Smooth muscle cell (in vitro differentiated cells): ENCODE results near the gene ZFR. TPM values are rescaled to one million over a fixed set of nuclear protein-coding genes. Genes with fewer than 3 reads are reported as not detected.

Source experiments
- DNase-seq: peaks from one replicate; lab custom pipeline; 2025; ENCODE audit not compliant: unreplicated experiment; lab: John Stamatoyannopoulos, UW
- H2AFZ ChIP-seq: fragments of 200-600 bp; sonication (generic); 2 replicates; pipeline ENCODE4 v1.6.0; 2016; ENCODE audit warnings: antibody characterized with exemption, low read depth, mild to moderate bottlenecking
- H3F3A ChIP-seq: fragments of 200-600 bp; sonication (generic); 2 replicates; pipeline ENCODE4 v1.6.0; 2017; ENCODE audit warnings: antibody characterized with exemption, low read depth
- H3K27ac ChIP-seq: fragments of 200-600 bp; sonication (generic); 2 replicates; pipeline ENCODE4 v1.5.1; 2016; ENCODE audit warnings: low read depth, mild to moderate bottlenecking
- H3K27me3 ChIP-seq: fragments of 200-600 bp; sonication (generic); 2 replicates; pipeline ENCODE4 v1.6.1; 2016; ENCODE audit warnings: low read depth, mild to moderate bottlenecking
- H3K36me3 ChIP-seq: fragments of 200-600 bp; sonication (generic); 2 replicates; pipeline ENCODE4 v1.5.1; 2016; ENCODE audit warnings: low read depth
- H3K4me1 ChIP-seq: fragments of 200-600 bp; sonication (generic); 2 replicates; pipeline ENCODE4 v1.5.1; 2016; ENCODE audit warnings: low read depth
- H3K4me2 ChIP-seq: fragments of 200-600 bp; sonication (generic); 2 replicates; pipeline ENCODE4 v1.6.0; 2016; ENCODE audit warnings: mild to moderate bottlenecking
- H3K4me3 ChIP-seq: fragments of 200-600 bp; sonication (generic); 2 replicates; pipeline ENCODE4 v1.5.1; 2016; ENCODE audit warnings: mild to moderate bottlenecking
- H3K79me2 ChIP-seq: fragments of 200-600 bp; sonication (generic); 2 replicates; pipeline ENCODE4 v1.6.0; 2016; ENCODE audit warnings: low read depth, mild to moderate bottlenecking
- H3K9ac ChIP-seq: fragments of 200-600 bp; sonication (generic); 2 replicates; pipeline ENCODE4 v1.6.0; 2016; ENCODE audit warnings: low read depth
- H3K9me3 ChIP-seq: fragments of 200-600 bp; sonication (generic); replicated peaks from 2 replicates; pipeline ENCODE4 v1.5.1; 2016; ENCODE audit warnings: low read depth
- H4K20me1 ChIP-seq: fragments of 200-600 bp; sonication (generic); 2 replicates; pipeline ENCODE4 v1.6.0; 2016; ENCODE audit warnings: low read depth
- CTCF ChIP-seq: fragments of 200-600 bp; sonication (generic); IDR thresholded peaks from 2 replicates; pipeline ENCODE4 v1.5.1; 2017; ENCODE audit warnings: borderline replicate concordance, mild to moderate bottlenecking, antibody characterized with exemption; ENCODE audit not compliant: insufficient read depth, poor library complexity, severe bottlenecking
- WGBS: methylation state at CpG from one replicate; pipeline ENCODE4 v1.1.7; 2016; ENCODE audit warnings: low lambda C conversion rate; 5-methylcytosine and 5-hydroxymethylcytosine counted together
- polyA plus RNA-seq: library from polyadenylated mRNA; unstranded; fragments of >200 nt; fragmentation: Nextera tagmentation; extraction: Ambion mirVana; gene quantifications from 2 replicates; pipeline ENCODE4 v1.2.1, GENCODE V29; 2016
- total RNA-seq: library from RNA; depleted of rRNA; stranded (reverse); fragments of >200 nt; gene quantifications from 2 replicates; pipeline ENCODE4 v1.2.3, GENCODE V29; 2014

The ZFR gene
- total and polyA plus RNA-seq, 2 experiments from 2014 or later = 54.9 to 80.2 TPM

- Histone ChIP-seq H3K79me2 (no peaks in the 10 kb centered on the region), H3F3A (no peaks in the 10 kb centered on the region), H3K36me3 (no peaks in the 10 kb centered on the region), H4K20me1 (no peaks in the 10 kb centered on the region), H3K9ac (no peak overlapping the region), H3K4me2 (no peak overlapping the region), H3K27ac (no peak overlapping the region), H3K4me3 (no peak overlapping the region), H2AFZ (no peak overlapping the region), H3K27me3 (no peaks in the 10 kb centered on the region), H3K9me3 (peaks cover 17% of the 10 kb centered on the region), H3K4me1 (no peaks in the 10 kb centered on the region)
- 59% methylated on average over 2 of the region's 2 CpGs for WGBS
- no peak for TF ChIP-seq CTCF
- DNase-seq = no peak
Measured at GRCh38 chr5:32339198-32339597, 105.3 kb downstream of the ZFR start.

- Histone ChIP-seq H3K4me1 (no peaks in the 10 kb centered on the region), H3K9ac (no peak overlapping the region), H2AFZ (no peak overlapping the region), H3K27ac (no peak overlapping the region), H3K27me3 (no peaks in the 10 kb centered on the region), H3K4me2 (no peak overlapping the region), H3F3A (no peaks in the 10 kb centered on the region), H3K4me3 (no peak overlapping the region), H3K79me2 (no peaks in the 10 kb centered on the region), H4K20me1 (no peaks in the 10 kb centered on the region), H3K36me3 (no peaks in the 10 kb centered on the region), H3K9me3 (no peaks in the 10 kb centered on the region)
- TF ChIP-seq CTCF = no peak
- 94% methylated on average over 10 of the region's 10 CpGs for WGBS
- DNase-seq = no peak
Measured at GRCh38 chr5:32332966-32333365, 111.6 kb downstream of the ZFR start.

GRCh38 chr5:32332361-32332760 lies 112.2 kb downstream of the ZFR start:
- no peak overlapping the region for H3K4me2 ChIP-seq
- no peak for DNase-seq
- WGBS = 100% methylated on average over 1 of the region's 1 CpG

More at GRCh38 chr5:32332361-32332760, 112.2 kb downstream of the ZFR start:
- H3F3A ChIP-seq = no peaks in the 10 kb centered on the region
- H2AFZ ChIP-seq = no peak overlapping the region
- H3K4me3 ChIP-seq = no peak overlapping the region
- H3K27ac ChIP-seq = no peak overlapping the region
- H3K79me2 ChIP-seq = no peaks in the 10 kb centered on the region
- H3K36me3 ChIP-seq = no peaks in the 10 kb centered on the region
- H3K9ac ChIP-seq = no peak overlapping the region
- no peaks in the 10 kb centered on the region for H3K9me3 ChIP-seq
- no peaks in the 10 kb centered on the region for H4K20me1 ChIP-seq
- H3K4me1 ChIP-seq = no peaks in the 10 kb centered on the region
- no peak for TF ChIP-seq CTCF
- H3K27me3 ChIP-seq = no peaks in the 10 kb centered on the region
